HG02588 (cell line): Measurements from ENCODE around the gene RTL9.
A peak's percentile ranks its signal among the peaks of the same experiment; 100 is the strongest.
"Not testable (repeated sequence)": the region's sequence is repeated elsewhere in the genome, so short reads cannot be mapped to it uniquely, and the experiment has no call there.

Experiments used
- ATAC-seq: cut with Tn5 transposase; IDR thresholded peaks from one replicate; pipeline ENCODE4 v1.9.1; 2021; ENCODE audit warnings: mild to moderate bottlenecking, moderate library complexity; ENCODE audit not compliant: unreplicated experiment

The RTL9 gene

DNA sequence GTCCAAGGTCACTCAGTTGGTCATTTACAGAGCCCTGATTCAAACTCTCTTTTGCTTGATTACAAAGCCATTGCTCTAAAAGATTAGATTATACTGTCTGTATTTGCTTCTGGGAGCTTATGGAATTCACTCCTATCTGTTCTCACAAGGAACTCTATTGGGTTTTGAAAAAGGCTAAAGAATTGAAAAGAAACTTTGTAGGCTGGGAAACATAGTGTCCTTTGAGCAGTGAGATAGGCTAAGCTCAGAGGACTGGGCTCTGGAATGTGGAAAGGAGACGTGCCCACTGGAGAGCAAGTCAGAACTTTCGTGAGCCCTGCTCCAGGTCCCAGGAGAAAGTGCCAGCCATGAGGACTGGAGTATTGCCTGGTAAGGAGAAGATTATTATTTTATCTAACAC lies at the start of gene RTL9:
RTL9 (plus strand) TSS at position 301 of the 400 bp plus-strand sequence. CDS start 91,770 bp downstream, outside the sequence.
- no peak for ATAC-seq

DNA sequence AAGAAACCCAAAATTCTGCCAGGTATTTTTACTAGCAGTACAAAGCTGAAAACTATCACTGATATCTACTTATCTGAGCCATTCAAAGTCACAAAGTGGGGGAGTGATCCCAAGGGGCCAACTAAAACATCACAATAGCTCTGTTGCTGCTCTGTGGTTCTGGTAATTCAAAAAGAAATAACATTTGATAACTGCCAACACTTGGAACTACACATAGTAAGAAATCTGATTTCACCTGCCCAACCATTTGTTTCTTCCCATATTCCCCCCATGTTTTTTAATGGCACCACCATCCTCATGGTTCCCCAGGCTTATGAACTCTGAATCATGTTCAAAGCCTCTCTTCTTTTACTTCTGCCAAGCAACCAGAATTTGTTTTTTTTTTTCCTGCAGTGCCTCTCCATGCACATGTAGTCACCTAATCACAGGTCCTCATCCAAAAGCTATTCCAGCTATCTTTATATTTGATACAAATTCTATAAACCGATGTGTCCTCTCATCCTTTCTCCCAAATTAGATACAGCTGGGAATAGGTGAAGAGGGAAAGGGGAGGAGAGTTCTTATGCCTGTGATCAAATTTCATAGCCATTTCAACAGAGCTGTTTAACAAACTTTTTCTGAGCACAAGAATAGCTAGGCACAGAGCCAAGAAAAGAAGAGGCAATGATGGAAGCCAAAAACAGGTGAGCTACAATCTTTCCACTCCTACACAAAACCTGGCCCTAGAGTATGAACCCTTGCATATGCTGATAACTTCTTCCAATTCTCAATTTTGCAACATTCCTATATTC lies 48.5 kb upstream of the RTL9 start:
- ATAC-seq: no peak

DNA sequence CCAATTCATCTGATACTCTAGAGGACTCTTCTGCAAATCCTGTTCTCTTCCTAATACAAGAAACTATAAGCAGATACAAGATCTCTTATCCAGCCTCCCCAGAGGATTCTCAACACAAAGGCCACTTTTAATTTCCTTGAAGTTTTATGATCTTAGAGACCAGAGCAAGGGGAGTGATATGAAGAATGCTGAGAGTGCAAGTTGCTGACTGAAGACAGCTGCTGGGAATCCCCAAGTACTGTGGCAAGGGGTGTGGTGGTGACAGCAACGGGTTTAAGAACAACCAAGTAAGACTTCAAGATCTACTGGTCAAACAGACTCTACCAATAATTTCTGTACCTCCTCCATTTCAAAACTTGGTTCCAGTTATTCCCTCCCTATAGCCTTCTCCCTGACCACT lies 47.8 kb upstream of the RTL9 start:
- ATAC-seq: peak; percentile 94

DNA sequence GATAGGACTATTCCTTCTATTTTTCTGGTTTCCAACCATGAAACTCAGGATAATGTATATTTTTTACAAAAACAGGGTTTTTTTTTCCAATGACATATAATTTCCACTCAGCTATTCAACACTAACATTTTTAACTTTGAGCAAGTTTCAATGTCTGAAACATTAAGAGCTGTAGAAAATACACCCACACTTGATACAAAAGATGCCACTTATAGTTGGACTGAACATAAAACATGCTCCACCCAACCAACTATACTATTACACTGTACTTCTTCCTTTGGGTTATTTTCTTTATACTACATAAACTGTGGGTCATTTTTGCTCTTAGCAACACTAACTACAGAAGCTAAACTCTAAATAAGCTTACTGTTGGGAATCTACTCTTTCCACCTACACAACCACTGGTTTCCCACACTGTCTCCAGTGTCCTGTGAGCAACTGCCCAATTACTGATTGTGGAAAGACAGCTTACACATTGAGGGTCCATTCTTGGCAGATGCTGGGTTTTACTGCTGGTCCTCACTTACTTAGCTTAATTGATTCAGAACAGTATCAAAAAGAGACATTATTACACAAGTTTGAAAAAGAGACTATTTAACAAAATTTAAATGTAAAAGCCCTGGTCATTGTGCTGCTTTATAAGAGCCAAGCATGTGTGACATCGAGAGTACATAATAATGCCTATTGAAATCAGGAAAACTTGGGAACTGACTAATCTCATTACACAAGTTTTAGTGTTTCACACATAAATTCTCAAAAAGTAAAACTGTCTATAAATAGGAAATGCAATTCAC lies 47.0 kb upstream of the RTL9 start:
- ATAC-seq: no peak

DNA sequence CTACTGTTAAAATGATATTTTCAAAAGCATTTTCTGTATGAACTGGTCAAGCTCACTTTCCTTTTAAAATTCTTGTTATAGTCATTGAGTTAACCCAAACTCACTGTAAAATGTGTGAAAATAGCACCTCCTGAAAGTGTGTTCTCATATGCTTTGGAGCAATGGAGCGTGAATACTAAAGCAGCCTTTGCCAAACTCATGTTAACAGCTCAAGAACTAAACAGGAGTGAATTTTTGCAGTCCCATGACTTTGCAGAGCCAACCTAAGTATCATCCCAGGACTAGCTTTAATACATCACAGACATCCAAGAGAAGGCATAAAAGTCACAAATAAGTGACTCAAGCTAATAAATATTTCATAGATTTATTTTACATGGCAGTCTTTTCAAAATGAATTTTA lies 43.1 kb upstream of the RTL9 start:
- ATAC-seq: no peak

DNA sequence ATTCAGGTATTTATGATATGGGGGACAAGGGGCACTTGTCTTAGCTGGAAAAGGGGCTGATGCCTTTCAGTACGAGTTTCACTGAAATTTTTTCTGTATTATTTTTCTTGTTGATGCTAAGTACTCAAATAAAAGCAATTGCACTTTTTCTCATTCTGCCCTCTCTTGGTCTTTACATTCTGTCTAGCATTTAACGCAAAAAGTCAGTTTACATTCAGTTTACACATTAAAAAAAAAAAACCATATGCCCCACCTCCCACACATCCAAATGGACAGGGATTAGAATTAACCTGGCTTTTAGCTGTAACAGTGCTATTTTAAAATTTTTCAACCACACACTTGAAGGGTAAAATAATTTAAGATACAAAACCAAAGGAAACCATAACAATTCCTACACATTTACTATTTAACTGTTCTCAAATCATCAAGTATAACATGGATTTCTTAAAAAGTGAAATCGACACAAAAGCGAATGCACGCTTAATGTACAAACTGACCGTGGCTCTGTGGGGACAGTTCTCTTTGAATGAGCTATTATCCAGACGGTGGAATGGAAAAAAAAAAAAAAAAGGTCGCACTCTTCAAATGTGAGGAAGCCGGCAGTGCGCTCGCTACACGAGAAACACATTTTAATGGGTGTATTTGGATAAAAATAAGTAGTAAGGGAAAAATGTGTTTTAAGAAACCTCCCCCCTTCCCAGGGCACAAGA lies 42.1 kb upstream of the RTL9 start:
- ATAC-seq: no peak

DNA sequence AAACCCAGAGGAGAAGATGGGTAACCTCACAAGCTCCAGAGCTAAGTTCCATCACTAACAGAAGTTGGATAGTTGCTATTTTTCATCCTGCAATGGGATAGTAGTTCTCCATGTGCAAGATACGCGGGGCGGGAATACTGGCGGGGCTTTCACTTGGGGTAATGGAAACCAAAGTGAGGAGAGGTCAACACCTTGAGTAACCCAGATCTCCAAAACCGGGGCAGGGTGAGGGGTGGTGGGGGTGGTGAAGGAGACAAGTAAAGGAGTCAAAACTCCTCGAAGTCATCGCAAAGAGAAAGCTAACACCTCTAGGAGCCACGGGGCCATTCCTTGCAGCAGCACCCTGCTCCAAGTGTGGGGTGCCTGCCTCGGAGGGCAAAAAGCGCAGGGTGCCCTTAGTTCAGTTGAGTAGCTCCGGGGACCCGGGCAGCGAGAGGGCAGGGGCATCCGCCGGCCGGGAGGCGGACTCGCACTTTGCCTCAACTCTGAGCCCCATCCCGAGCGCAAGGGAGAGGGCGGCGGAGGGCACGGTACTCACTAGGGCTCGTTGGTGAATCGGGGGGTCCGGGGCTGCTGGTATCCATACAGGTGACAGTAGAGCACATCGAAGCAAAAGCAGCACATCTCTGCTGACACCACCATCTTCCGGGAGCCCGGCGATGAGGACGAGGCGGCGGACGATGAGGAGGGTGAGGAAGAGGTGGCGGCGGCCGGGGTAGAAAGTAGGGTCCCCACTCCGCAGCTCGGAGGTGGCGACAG lies 41.4 kb upstream of the RTL9 start:
- ATAC-seq: peak; percentile 9

- ATAC-seq: peak; percentile 84
These were observed 40.6 kb upstream of the RTL9 start, which contains the start of gene AMMECR1 for GRCh38 chrX:110317820-110318663. Gene AMMECR1, minus strand, starts transcription at chrX:110318085. Its CDS starts 14 bp downstream, at chrX:110318071.

DNA sequence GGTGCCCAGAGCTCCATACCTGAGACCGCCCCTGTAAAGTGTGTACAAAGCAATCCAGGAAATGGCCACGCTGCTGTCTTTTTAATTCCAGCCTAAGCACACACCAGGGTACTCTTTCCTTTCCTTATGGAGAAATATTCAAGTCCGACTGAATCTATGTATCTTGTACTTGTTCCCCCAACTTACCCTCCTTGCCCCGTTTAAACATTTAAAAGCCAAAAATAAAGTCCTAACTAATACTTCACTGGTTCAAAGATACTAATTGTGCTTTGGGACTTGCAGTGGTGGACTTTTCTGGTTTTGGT lies 40.0 kb upstream of the RTL9 start:
- ATAC-seq: peak; percentile 26

DNA sequence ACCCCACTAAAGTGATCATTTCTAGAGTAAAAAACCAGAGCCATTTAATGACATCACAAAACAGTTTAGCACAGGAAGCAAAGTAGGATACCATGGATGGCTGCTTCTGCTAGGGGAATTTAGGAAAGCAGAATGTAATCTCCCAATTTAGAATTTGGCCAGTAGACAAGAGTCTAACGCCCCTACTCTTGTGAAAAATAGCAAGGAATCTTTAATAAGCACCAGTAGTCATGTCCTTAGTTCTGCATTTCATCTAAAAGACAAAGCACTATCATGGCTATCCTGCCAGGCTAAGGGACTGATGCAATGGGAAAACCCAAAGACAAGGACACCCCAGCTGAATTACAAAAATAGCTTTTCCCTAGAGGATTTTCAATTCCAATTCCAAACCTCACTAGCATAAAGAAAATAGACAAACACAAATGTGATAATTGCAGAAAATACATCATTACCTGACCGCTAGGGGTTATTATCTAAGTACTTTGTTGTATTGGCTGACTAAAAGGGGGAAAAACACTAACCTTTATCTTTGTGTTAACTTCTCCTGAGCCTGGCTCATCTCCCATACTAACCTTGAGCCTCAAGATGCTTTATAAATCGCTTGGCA lies 38.2 kb upstream of the RTL9 start:
- no peak for ATAC-seq

- no peak for ATAC-seq
These were observed 37.6 kb upstream of the RTL9 start for GRCh38 chrX:110321081-110321480.

DNA sequence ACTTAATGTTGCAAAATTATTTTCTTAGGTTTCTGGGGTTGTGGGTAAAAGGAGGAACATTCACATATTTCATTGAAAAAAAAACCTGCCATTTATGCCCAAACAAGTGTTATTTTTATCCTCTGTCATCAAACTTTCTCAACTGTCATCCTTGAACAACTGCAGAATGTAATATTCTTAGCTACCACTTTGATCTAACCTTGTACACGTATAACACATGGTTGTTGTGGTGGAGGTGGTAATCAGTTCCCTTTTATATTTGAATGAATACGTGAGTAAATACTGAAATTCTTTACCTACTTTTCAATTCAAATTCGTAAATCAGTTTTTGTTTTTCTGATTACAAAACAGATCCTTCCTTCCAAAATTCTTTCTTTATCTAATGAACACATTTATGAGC lies 37.0 kb upstream of the RTL9 start:
- ATAC-seq: no peak

- ATAC-seq: no peak
These were observed 36.0 kb upstream of the RTL9 start for GRCh38 chrX:110322603-110323002.

DNA sequence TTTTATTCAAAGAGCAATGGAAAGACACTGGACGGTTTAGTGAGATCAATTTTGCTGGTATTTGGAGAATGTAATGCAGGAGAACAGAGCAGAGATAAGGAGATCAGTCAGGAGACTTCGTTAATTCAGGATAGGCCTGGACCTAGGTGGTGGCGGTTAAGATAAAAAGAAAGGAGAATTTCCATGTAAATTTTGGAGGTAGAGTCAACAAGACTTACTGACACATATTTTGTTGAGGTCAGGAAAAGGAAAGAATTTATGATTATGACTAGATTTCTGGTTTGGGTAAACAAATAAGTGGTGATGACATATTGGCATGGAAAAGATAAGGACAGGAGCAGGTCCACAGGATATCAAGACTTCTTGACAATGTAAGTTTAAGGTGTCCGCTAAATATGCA lies 31.9 kb upstream of the RTL9 start:
- ATAC-seq: no peak

DNA sequence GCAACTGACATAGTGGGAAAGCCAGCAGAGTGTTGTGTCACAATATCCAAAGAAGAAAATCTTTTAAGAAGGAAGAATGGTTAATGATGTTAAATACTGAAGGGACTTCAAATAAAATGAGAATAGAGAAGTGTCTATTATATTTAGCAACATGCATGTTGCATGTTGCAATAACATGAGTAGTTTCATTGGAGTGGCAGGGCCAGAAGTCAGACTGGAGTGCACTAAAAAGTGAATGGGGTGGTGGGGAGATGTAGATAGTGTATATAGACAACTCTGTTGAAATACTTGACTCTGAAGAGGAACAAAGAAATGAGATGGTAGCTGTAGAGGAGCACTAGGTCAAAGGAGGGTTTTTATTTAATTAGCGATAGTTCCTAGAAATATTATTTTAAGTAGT lies 31.3 kb upstream of the RTL9 start:
- ATAC-seq: no peak

GRCh38 chrX:110328613-110329012 lies 30.0 kb upstream of the RTL9 start:
- not testable (repeated sequence) for ATAC-seq

GRCh38 chrX:110331444-110332030 lies 27.1 kb upstream of the RTL9 start:
- no peak for ATAC-seq

- ATAC-seq: not testable (repeated sequence)
These were observed 25.2 kb upstream of the RTL9 start for GRCh38 chrX:110333458-110333857.

GRCh38 chrX:110338935-110339334 lies 19.7 kb upstream of the RTL9 start:
- ATAC-seq: no peak
